Activated naive CD4-positive, alpha-beta T cell treated with anti-CD3 and anti-CD28 coated beads, Interleukin-2, amount 50 U/mL, for 72 hours (primary cell): ENCODE results near the gene GDF10. TPM values are rescaled to one million over a fixed set of nuclear protein-coding genes. Genes with fewer than 3 reads are reported as not detected.
A peak's percentile ranks its signal among the peaks of the same experiment; 100 is the strongest.

ENCODE experiments used
- ATAC-seq, 2 donors: fragments of 150-1000 bp; cut with Tn5 transposase; 2 replicates each; pipeline ENCODE4 v1.10.0; 2021; ENCODE audit warnings: mild to moderate bottlenecking in 2 of 2, moderate library complexity in 2 of 2
- DNase-seq, 2 donors: peaks; one replicate each; pipeline ENCODE4 v3.0.0; 2021 to 2022; ENCODE audit warnings: low spot score in 2 of 2
- H3K27ac Mint-ChIP-seq, 2 donors: one replicate each; pipeline ENCODE4 v1.8.0; 2022; ENCODE audit warnings: mild to moderate bottlenecking in 2 of 2, mixed read lengths in 2 of 2
- H3K36me3 Mint-ChIP-seq, 2 donors: one replicate each; pipeline ENCODE4 v1.8.0; 2022; ENCODE audit warnings: mixed read lengths in 2 of 2
- H3K9me3 Mint-ChIP-seq, 2 donors: one replicate each; pipeline ENCODE4 v1.8.0; 2022; ENCODE audit warnings: mixed read lengths in 2 of 2
- total RNA-seq, 2 donors: library from RNA; stranded (reverse); gene quantifications; one replicate each; pipeline ENCODE4 v1.2.3, GENCODE V29; 2022

GDF10 gene
- total RNA-seq, 2 donors from 2014 or later = 0.14 to 0.23 TPM

DNA sequence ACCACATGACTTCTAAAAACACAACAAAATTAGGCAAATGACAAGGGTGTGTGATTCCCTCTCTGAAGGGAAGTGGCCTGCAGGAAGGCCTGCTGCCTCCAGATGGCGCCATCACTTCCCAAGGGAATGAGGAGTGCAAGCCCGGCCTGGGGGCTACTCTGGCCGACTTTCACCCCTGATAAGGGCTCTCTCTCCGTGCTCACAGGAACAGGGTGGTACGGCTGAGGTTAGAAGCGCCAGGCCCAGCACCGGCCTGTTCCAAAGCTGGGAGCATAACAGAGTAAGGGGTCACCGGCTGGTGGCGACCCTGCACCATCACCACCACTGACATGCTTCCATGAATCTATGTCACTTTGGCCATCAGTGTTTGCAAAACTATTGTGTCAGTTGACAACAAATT lies 61.3 kb downstream of the GDF10 start:
- Mint-ChIP-seq H3K9me3 (no peaks in the 10 kb centered on the region), H3K27ac (no peak overlapping the region), H3K36me3 (no peaks in the 10 kb centered on the region)
- peak; percentile 37 to 40 for ATAC-seq
- DNase-seq = peak; percentile 52 to 56

DNA sequence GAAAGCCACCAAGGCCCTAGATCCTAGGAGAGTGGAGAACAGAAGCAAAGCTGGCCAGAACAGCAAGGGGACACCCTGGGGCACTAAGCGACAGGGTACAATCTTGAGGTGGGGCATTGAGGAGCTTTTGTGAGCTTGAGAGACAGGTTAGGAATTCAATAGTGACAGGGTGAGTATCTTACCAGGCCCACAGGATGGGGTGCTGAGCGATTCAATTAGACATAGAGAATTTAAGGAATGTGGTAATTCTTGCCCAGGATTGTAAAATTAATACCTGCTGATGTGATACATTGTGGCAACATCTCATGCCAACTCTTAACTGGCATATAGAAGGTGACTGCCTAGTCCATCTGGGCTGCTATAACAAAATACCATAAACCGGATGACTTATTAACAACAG lies 62.2 kb downstream of the GDF10 start:
- no peaks in the 10 kb centered on the region for H3K36me3 Mint-ChIP-seq
- peak in 1 of 2 donors; percentile 1 for DNase-seq
- ATAC-seq = no peak
- no peak overlapping the region for H3K27ac Mint-ChIP-seq
- no peaks in the 10 kb centered on the region for H3K9me3 Mint-ChIP-seq

Other genes with a start within 250 kb of the GDF10 start
- gene GDF2, start 22.3 kb downstream of the GDF10 start, total RNA-seq = not detected
- not detected for gene RBP3, start 48.2 kb downstream of the GDF10 start, total RNA-seq
- gene ZNF488, start 84.1 kb downstream of the GDF10 start, total RNA-seq = under 1 TPM; 0.23 to 0.55 TPM
- not detected for gene ANXA8, start 183.9 kb downstream of the GDF10 start, total RNA-seq
- gene FAM25G, start 191.5 kb downstream of the GDF10 start, total RNA-seq = not detected
- gene AGAP9, start 223.4 kb downstream of the GDF10 start, total RNA-seq = 1 to 10 TPM; 4.4 to 6.1 TPM